Adrenal gland (tissue), 12 donors: Measurements from ENCODE around the gene CD7. TPM values are rescaled to one million over a fixed set of nuclear protein-coding genes. Genes with fewer than 3 reads are reported as not detected.

Experiments used
- DNase-seq, 7 donors: peaks; one replicate each; pipeline ENCODE4 v3.0.0-alpha.2; 2019 to 2020
- H3K27ac ChIP-seq, 5 donors: fragments of 200-600 bp; sonication (generic) in 4 of 5; 1 replicate in 3 of 5; 2 replicates in 2 of 5; pipeline versions ENCODE4 v1.5.1 to v1.8.0; 2016 to 2020; ENCODE audit warnings: mild to moderate bottlenecking in 1 of 5
- H3K27me3 ChIP-seq: fragments of 200-600 bp; 2 replicates; pipeline ENCODE4 v1.8.0; 2021
- H3K36me3 ChIP-seq, 2 donors: fragments of 200-600 bp; replicated peaks in 1 of 2; 1 replicate in 1 of 2; 2 replicates in 1 of 2; pipeline versions ENCODE4 v1.5.1 to v1.8.0; 2018 to 2022
- H3K4me1 ChIP-seq, 2 donors: fragments of 200-600 bp; replicated peaks in 1 of 2; 1 replicate in 1 of 2; 2 replicates in 1 of 2; pipeline versions ENCODE4 v1.5.1 to v1.8.0; 2018 to 2021
- H3K4me3 ChIP-seq, 4 donors: fragments of 200-600 bp; sonication (generic) in 3 of 4; one replicate each; pipeline ENCODE4 v1.5.1; 2016 to 2018
- H3K9me3 ChIP-seq, 3 donors: fragments of 200-600 bp; sonication (generic) in 1 of 3; replicated peaks in 1 of 3; 1 replicate in 2 of 3; 2 replicates in 1 of 3; pipeline versions ENCODE4 v1.5.1 to v1.8.0; 2016 to 2021
- CTCF ChIP-seq, 6 experiments: fragments of 450-650 bp in 4 of 6; fragments of 200-600 bp in 2 of 6; sonication (generic) in 1 of 6; IDR thresholded peaks; 1 replicate in 5 of 6; 2 replicates in 1 of 6; pipeline versions ENCODE4 v1.5.1 to v1.8.0; 2016 to 2021; ENCODE audit warnings: antibody characterized with exemption in 6 of 6, mild to moderate bottlenecking in 2 of 6, moderate library complexity in 1 of 6
- POLR2A ChIP-seq, 2 donors: fragments of 450-650 bp; IDR thresholded peaks; one replicate each; pipeline ENCODE4 v1.6.1; 2017; ENCODE audit warnings: antibody characterized with exemption in 2 of 2, mild to moderate bottlenecking in 2 of 2, moderate library complexity in 1 of 2
- WGBS, 4 donors: extraction: QIAGEN DNeasy Blood & Tissue Kit in 2 of 4; methylation state at CpG; one replicate each; pipeline versions ENCODE4 v1.1.5 to v1.1.7; 2013 to 2017; 5-methylcytosine and 5-hydroxymethylcytosine counted together
- intact Hi-C, 2 donors: fragments of 100-400 bp; cut with DNase I; formaldehyde crosslinking; loops; one replicate each; pipeline versions ENCODE4 v1.14.1 to v1.15.0; 2022 to 2023
- polyA plus RNA-seq, 3 donors: library from polyadenylated mRNA; stranded (reverse); fragments of 200-250 nt in 2 of 3; fragments of 350-450 nt in 1 of 3; fragmentation: Illumina TruSeq in 1 of 3; extraction: RNeasy Lipid Tissue Mini Kit (QIAGEN cat#74804) in 1 of 3; gene quantifications; one replicate each; pipeline ENCODE4 v1.2.3, GENCODE V29; 2013 to 2014
- total RNA-seq, 9 donors: library from RNA; depleted of rRNA in 4 of 9; stranded (reverse); fragments of >200 nt in 4 of 9; fragments of 120-200 nt in 1 of 9; fragmentation: NEBNext Ultra II Directional in 1 of 9; extraction: Animal tissue kit (Norgen Biotek cat#: 25700) in 1 of 9; gene quantifications; one replicate each; pipeline versions ENCODE4 v1.1.0 to v1.2.4, GENCODE V29; 2013 to 2023
- donor health status: healthy with polysubstance abuse.
- donor health status: Bipolar disorder and iron deficiency.
- donor health status: DM: yes; HTN: yes; CAD: no.
- donor health status: DM: no; HTN: no; CAD: no.
- donor health status: DM: no; HTN: no; CAD: no.
- donor health status: DM: yes; HTN: yes; CAD: no.

Gene CD7
- total and polyA plus RNA-seq, 12 donors = 0.11 to 4.2 (median 1.6) TPM; not detected in 2

GRCh38 chr17:82356845-82357355, 39.5 kb upstream of the CD7 start:
- Histone ChIP-seq H3K36me3 (no peaks in the 10 kb centered on the region), H3K9me3 (no peaks in the 10 kb centered on the region), H3K4me1 (no peaks in the 10 kb centered on the region), H3K4me3 (no peak overlapping the region), H3K27ac (no peak overlapping the region), H3K27me3 (peaks cover 17% of the 10 kb centered on the region)
- 63 to 75% (median 69%) methylated on average over 4 to 20 of the region's 20 CpGs for WGBS, 4 donors
- DNase-seq = no peak
- no peak for TF ChIP-seq POLR2A (IDR thresholded peaks at IDR 0.05)
- no peak for TF ChIP-seq CTCF (IDR thresholded peaks at IDR 0.05)
- intact Hi-C loops = no loop called here

GRCh38 chr17:82355770-82356427, 38.5 kb upstream of the CD7 start:
- intact Hi-C loops = no loop called here
- H3K4me1 ChIP-seq = no peaks in the 10 kb centered on the region
- H3K9me3 ChIP-seq = no peaks in the 10 kb centered on the region
- H3K27ac ChIP-seq = no peak overlapping the region
- TF ChIP-seq POLR2A (IDR thresholded peaks at IDR 0.05) (no peak), CTCF (IDR thresholded peaks at IDR 0.05) (no peak)
- no peaks in the 10 kb centered on the region for H3K36me3 ChIP-seq
- H3K27me3 ChIP-seq = peaks cover 17% of the 10 kb centered on the region
- 71 to 76% (median 74%) methylated on average over 10 to 11 of the region's 11 CpGs for WGBS, 4 donors
- H3K4me3 ChIP-seq = no peak overlapping the region
- no peak for DNase-seq

GRCh38 chr17:82354804-82355308, 37.4 kb upstream of the CD7 start:
- Histone ChIP-seq H3K4me3 (no peak overlapping the region), H3K4me1 (no peaks in the 10 kb centered on the region), H3K9me3 (no peaks in the 10 kb centered on the region), H3K36me3 (no peaks in the 10 kb centered on the region), H3K27me3 (peaks cover 17% of the 10 kb centered on the region), H3K27ac (no peak overlapping the region)
- intact Hi-C loops = loop anchor here (5.0 kb wide), 2 partner anchors 57 to 422 kb away; no protein-coding TSS in a partner anchor
- no peak for DNase-seq
- TF ChIP-seq CTCF (IDR thresholded peaks at IDR 0.05) (no peak), POLR2A (IDR thresholded peaks at IDR 0.05) (no peak)
- WGBS, 4 donors = 79 to 84% (median 81%) methylated on average over 7 of the region's 7 CpGs

GRCh38 chr17:82353484-82353883, 36.1 kb upstream of the CD7 start:
- DNase-seq = no peak
- no peaks in the 10 kb centered on the region for H3K36me3 ChIP-seq
- TF ChIP-seq CTCF (IDR thresholded peaks at IDR 0.05) = no peak
- no peak for TF ChIP-seq POLR2A (IDR thresholded peaks at IDR 0.05)
- no peak overlapping the region for H3K4me3 ChIP-seq
- H3K4me1 ChIP-seq = no peaks in the 10 kb centered on the region
- no peaks in the 10 kb centered on the region for H3K9me3 ChIP-seq
- H3K27me3 ChIP-seq = peaks cover 9% of the 10 kb centered on the region
- intact Hi-C loops = loop anchor here (5.0 kb wide), 2 partner anchors 59 to 424 kb away; no protein-coding TSS in a partner anchor
- no peak overlapping the region for H3K27ac ChIP-seq
- 83 to 89% (median 87%) methylated on average over 5 to 8 of the region's 8 CpGs for WGBS, 4 donors
